IMR-90 (cell line): Measurements from ENCODE around the gene SLC15A2. TPM values are rescaled to one million over a fixed set of nuclear protein-coding genes. Genes with fewer than 3 reads are reported as not detected.
A peak's percentile ranks its signal among the peaks of the same experiment; 100 is the strongest.

ENCODE experiments used
- ATAC-seq: fragments of 200-7000 bp; cut with Tn5 transposase; 2 replicates; pipeline ENCODE4 v1.9.1; 2020; ENCODE audit warnings: low read depth, mild to moderate bottlenecking, moderate library complexity
- BruUV-seq: library from RNA; stranded (reverse); fragments of 400-500 nt; replicated peaks from 2 replicates; lab custom pipeline; 2021; lab: Mats Ljungman, UMichigan
- CTCF ChIA-PET: fragments of 300-600 bp; formaldehyde crosslinking; extraction: SDS; loops from one replicate; lab custom pipeline; 2021; ENCODE audit warnings: antibody characterized with exemption; lab: Yijun Ruan, JAX
- POLR2A ChIA-PET: fragments of 300-600 bp; sonication (Branson Sonifier 250); formaldehyde crosslinking; loops from one replicate; lab custom pipeline; 2022; ENCODE audit warnings: antibody characterized with exemption; ENCODE audit not compliant: unreplicated experiment; lab: Charles Lee
- DNase-seq: peaks from one replicate; pipeline ENCODE4 v3.0.0; 2013
- H2AFZ ChIP-seq: replicated peaks from 2 replicates; pipeline ENCODE3; 2013; ENCODE audit warnings: low read length, mild to moderate bottlenecking; ENCODE audit not compliant: poor library complexity
- H2AK5ac ChIP-seq: 2 replicates; pipeline ENCODE4 v1.6.1; 2013; ENCODE audit warnings: low read depth, low read length, inconsistent platforms
- H2AK9ac ChIP-seq: replicated peaks from 2 replicates; pipeline ENCODE3; 2013; ENCODE audit warnings: mild to moderate bottlenecking, low read depth, low read length, moderate library complexity; ENCODE audit not compliant: poor library complexity
- H2BK120ac ChIP-seq: 2 replicates; pipeline ENCODE4 v1.6.1; 2013; ENCODE audit warnings: low read depth, low read length, inconsistent platforms
- H2BK15ac ChIP-seq: 3 replicates; pipeline ENCODE4 v1.6.1; 2013; ENCODE audit warnings: low read depth, low read length, inconsistent platforms
- H2BK20ac ChIP-seq: 2 replicates; pipeline ENCODE4 v1.6.1; 2013; ENCODE audit warnings: low read depth, mild to moderate bottlenecking, inconsistent platforms, low read length, moderate library complexity
- H2BK5ac ChIP-seq: 2 replicates; pipeline ENCODE4 v1.6.1; 2013; ENCODE audit warnings: mild to moderate bottlenecking, low read depth, low read length, inconsistent platforms; ENCODE audit not compliant: poor library complexity, severe bottlenecking
- H3K14ac ChIP-seq: replicated peaks from 2 replicates; pipeline ENCODE4 v1.6.1; 2013; ENCODE audit warnings: low read depth, low read length, inconsistent platforms
- H3K18ac ChIP-seq: 2 replicates; pipeline ENCODE4 v1.6.1; 2013; ENCODE audit warnings: low read depth, low read length, control low read depth
- H3K23ac ChIP-seq: 2 replicates; pipeline ENCODE4 v1.6.1; 2013; ENCODE audit warnings: low read depth, low read length, inconsistent platforms
- H3K27ac ChIP-seq: 2 replicates; pipeline ENCODE4 v1.5.1; 2013; ENCODE audit warnings: mild to moderate bottlenecking, control low read depth, low read length; ENCODE audit not compliant: insufficient read depth
- H3K27me3 ChIP-seq: 2 replicates; pipeline ENCODE4 v1.6.1; 2013; ENCODE audit warnings: low read length; ENCODE audit not compliant: control insufficient read depth, insufficient read depth
- H3K36me3 ChIP-seq: 2 replicates; pipeline ENCODE4 v1.6.1; 2013; ENCODE audit warnings: low read length, mixed read lengths; ENCODE audit not compliant: control insufficient read depth, insufficient read depth
- H3K4ac ChIP-seq: 2 replicates; pipeline ENCODE4 v1.6.1; 2013; ENCODE audit warnings: low read depth, low read length, inconsistent platforms
- H3K4me1 ChIP-seq: 2 replicates; pipeline ENCODE4 v1.6.1; 2013; ENCODE audit warnings: low read length, mixed read lengths; ENCODE audit not compliant: control insufficient read depth, insufficient read depth
- H3K4me2 ChIP-seq: 2 replicates; pipeline ENCODE4 v1.6.1; 2013; ENCODE audit warnings: low read depth, mild to moderate bottlenecking, control low read depth, low read length, moderate library complexity
- H3K4me3 ChIP-seq: 2 replicates; pipeline ENCODE4 v1.5.1; 2013; ENCODE audit warnings: low read depth, mild to moderate bottlenecking, control low read depth, low read length, moderate library complexity; ENCODE audit not compliant: insufficient read depth
- H3K56ac ChIP-seq: 2 replicates; pipeline ENCODE4 v1.6.1; 2013; ENCODE audit warnings: low read length, inconsistent platforms; ENCODE audit not compliant: insufficient read depth; ENCODE audit errors: extremely low read depth
- H3K79me1 ChIP-seq, 2 experiments: 2 replicates each; pipeline ENCODE4 v1.6.1; 2013; ENCODE audit warnings: low read length in 2 of 2, inconsistent platforms in 1 of 2, low read depth in 1 of 2
- H3K9ac ChIP-seq: 2 replicates; pipeline ENCODE4 v1.6.1; 2013; ENCODE audit warnings: low read depth, low read length, control low read depth
- H3K9me1 ChIP-seq: 2 replicates; pipeline ENCODE4 v1.6.1; 2013; ENCODE audit warnings: low read length, inconsistent platforms; ENCODE audit not compliant: insufficient read depth
- H3K9me3 ChIP-seq: 2 replicates; pipeline ENCODE4 v1.6.1; 2013; ENCODE audit warnings: low read length; ENCODE audit not compliant: control insufficient read depth, insufficient read depth
- H4K20me1 ChIP-seq: 2 replicates; pipeline ENCODE4 v1.6.1; 2013; ENCODE audit warnings: low read length, inconsistent platforms; ENCODE audit not compliant: insufficient read depth
- H4K5ac ChIP-seq: 2 replicates; pipeline ENCODE4 v1.6.1; 2013; ENCODE audit warnings: mild to moderate bottlenecking, low read depth, low read length, control low read depth
- H4K8ac ChIP-seq, 2 experiments: 2 replicates each; pipeline ENCODE4 v1.6.1; 2013; ENCODE audit warnings: low read depth in 2 of 2, low read length in 2 of 2, control low read depth in 1 of 2, inconsistent platforms in 1 of 2
- H4K91ac ChIP-seq: 2 replicates; pipeline ENCODE4 v1.6.1; 2013; ENCODE audit warnings: low read depth, low read length, inconsistent platforms; ENCODE audit not compliant: insufficient read depth
- MXI1 ChIP-seq: IDR thresholded peaks from 2 replicates; pipeline ENCODE4 v1.6.1; 2012; ENCODE audit warnings: low read depth, mild to moderate bottlenecking, low read length, moderate library complexity, borderline replicate concordance
- RCOR1 ChIP-seq: IDR thresholded peaks from 2 replicates; pipeline ENCODE4 v1.6.1; 2012; ENCODE audit warnings: mild to moderate bottlenecking, low read length, improper control_type of control experiment; ENCODE audit not compliant: insufficient replicate concordance
- WGBS, 2 experiments: methylation state at CpG; one replicate each; pipeline versions ENCODE4 v1.1.5 to v1.1.7; 2013; ENCODE audit warnings: missing lambda C conversion rate in 2 of 2; ENCODE audit not compliant: insufficient read length in 1 of 2; ENCODE audit errors: extremely low coverage in 2 of 2; 5-methylcytosine and 5-hydroxymethylcytosine counted together
- dilution Hi-C: fragments of 300-500 bp; cut with HindIII; formaldehyde crosslinking; loops from one replicate; pipeline ENCODE4 v1.14.3; 2018; ENCODE audit warnings: low sequenced_read_pairs; ENCODE audit not compliant: unreplicated experiment
- in situ Hi-C: fragments of 300-500 bp; cut with MboI; formaldehyde crosslinking; loops from 3 replicates; pipeline ENCODE4 v1.14.3; 2019; ENCODE audit warnings: low sequenced_read_pairs, inconsistent platforms, mixed read lengths
- intact Hi-C: fragments of 100-400 bp; cut with micrococcal nuclease; formaldehyde crosslinking; loops from 2 replicates; pipeline ENCODE4 v1.10.0; 2022
- polyA plus RNA-seq, 3 experiments: library from polyadenylated mRNA; depleted of rRNA; stranded (reverse); fragments of >200 nt; gene quantifications; 2 replicates each; pipeline ENCODE4 v1.2.3, GENCODE V29; 2012; ENCODE audit warnings: low replicate concordance in 1 of 3
- total RNA-seq: library from RNA; depleted of rRNA; stranded (reverse); fragments of >200 nt; gene quantifications from 2 replicates; pipeline ENCODE4 v1.2.3, GENCODE V29; 2012

The SLC15A2 gene
- total and polyA plus RNA-seq, 2 of the 4 experiments (the other 2 are of a cell fraction) = 0.18 to 0.31 TPM

- Histone ChIP-seq H2AK5ac (no peak overlapping the region), H3K56ac (no peak overlapping the region), H3K4ac (no peak overlapping the region), H3K27ac (no peak overlapping the region), H3K27me3 (no peaks in the 10 kb centered on the region; the same call in 1 of the 2 replicates), H2BK120ac (no peak overlapping the region), H2BK20ac (no peak overlapping the region), H2BK15ac (no peak overlapping the region), H3K18ac (no peak overlapping the region), H3K14ac (no peak overlapping the region), H3K9me3 (no peaks in the 10 kb centered on the region), H3K23ac (no peak overlapping the region), H3K79me1 (no peaks in the 10 kb centered on the region), H3K36me3 (no peaks in the 10 kb centered on the region), H2AFZ (no peak overlapping the region), H2BK5ac (no peak overlapping the region), H4K8ac (no peak overlapping the region), H4K5ac (no peak overlapping the region), H3K9ac (no peak overlapping the region), H2AK9ac (no peak overlapping the region), H3K4me1 (no peaks in the 10 kb centered on the region), H3K4me3 (no peak overlapping the region), H4K91ac (no peak overlapping the region), H3K9me1 (no peaks in the 10 kb centered on the region), H3K4me2 (no peak overlapping the region), H4K20me1 (no peaks in the 10 kb centered on the region)
- ChIA-PET POLR2A (no interaction called here), CTCF (no interaction called here)
- no peak; the same call in 1 of the 2 replicates for ATAC-seq
- dilution Hi-C loops = no loop called here
- no CpG with 5 or more reads among the region's 1 CpG for WGBS, 2 experiments
- no TSS peak for BruUV-seq
- peak; percentile 1 for DNase-seq
- TF ChIP-seq RCOR1 (no peak), MXI1 (no peak)
- in situ Hi-C loops = no loop called here
- intact Hi-C loops = no loop called here
Measured at GRCh38 chr3:121970047-121970446, 75.8 kb downstream of the SLC15A2 start.
